ENCODE measurements around the gene MRPL58. TPM values are rescaled to one million over a fixed set of nuclear protein-coding genes. Genes with fewer than 3 reads are reported as not detected.
A peak's percentile ranks its signal among the peaks of the same experiment; 100 is the strongest.

MRPL58 gene
- total and polyA plus RNA-seq, 2 experiments from 2014 or later, result 38.0 to 66.7 TPM

DNA sequence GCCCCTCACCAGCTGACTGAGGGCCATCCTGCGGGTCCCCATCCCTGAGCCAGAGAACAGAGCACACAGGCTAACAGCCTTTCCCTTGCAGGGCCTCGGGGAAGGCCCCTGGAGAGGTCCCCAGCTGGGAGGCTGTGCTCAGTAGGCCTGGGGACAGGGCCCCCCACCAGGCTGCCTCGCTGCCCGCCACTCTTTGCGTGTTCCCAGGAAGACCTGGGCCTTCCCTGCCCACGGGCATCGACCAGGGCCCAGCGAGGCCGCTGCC, 40.7 kb upstream of the MRPL58 start (continued):
- TF ChIP-seq, protein P1, sequence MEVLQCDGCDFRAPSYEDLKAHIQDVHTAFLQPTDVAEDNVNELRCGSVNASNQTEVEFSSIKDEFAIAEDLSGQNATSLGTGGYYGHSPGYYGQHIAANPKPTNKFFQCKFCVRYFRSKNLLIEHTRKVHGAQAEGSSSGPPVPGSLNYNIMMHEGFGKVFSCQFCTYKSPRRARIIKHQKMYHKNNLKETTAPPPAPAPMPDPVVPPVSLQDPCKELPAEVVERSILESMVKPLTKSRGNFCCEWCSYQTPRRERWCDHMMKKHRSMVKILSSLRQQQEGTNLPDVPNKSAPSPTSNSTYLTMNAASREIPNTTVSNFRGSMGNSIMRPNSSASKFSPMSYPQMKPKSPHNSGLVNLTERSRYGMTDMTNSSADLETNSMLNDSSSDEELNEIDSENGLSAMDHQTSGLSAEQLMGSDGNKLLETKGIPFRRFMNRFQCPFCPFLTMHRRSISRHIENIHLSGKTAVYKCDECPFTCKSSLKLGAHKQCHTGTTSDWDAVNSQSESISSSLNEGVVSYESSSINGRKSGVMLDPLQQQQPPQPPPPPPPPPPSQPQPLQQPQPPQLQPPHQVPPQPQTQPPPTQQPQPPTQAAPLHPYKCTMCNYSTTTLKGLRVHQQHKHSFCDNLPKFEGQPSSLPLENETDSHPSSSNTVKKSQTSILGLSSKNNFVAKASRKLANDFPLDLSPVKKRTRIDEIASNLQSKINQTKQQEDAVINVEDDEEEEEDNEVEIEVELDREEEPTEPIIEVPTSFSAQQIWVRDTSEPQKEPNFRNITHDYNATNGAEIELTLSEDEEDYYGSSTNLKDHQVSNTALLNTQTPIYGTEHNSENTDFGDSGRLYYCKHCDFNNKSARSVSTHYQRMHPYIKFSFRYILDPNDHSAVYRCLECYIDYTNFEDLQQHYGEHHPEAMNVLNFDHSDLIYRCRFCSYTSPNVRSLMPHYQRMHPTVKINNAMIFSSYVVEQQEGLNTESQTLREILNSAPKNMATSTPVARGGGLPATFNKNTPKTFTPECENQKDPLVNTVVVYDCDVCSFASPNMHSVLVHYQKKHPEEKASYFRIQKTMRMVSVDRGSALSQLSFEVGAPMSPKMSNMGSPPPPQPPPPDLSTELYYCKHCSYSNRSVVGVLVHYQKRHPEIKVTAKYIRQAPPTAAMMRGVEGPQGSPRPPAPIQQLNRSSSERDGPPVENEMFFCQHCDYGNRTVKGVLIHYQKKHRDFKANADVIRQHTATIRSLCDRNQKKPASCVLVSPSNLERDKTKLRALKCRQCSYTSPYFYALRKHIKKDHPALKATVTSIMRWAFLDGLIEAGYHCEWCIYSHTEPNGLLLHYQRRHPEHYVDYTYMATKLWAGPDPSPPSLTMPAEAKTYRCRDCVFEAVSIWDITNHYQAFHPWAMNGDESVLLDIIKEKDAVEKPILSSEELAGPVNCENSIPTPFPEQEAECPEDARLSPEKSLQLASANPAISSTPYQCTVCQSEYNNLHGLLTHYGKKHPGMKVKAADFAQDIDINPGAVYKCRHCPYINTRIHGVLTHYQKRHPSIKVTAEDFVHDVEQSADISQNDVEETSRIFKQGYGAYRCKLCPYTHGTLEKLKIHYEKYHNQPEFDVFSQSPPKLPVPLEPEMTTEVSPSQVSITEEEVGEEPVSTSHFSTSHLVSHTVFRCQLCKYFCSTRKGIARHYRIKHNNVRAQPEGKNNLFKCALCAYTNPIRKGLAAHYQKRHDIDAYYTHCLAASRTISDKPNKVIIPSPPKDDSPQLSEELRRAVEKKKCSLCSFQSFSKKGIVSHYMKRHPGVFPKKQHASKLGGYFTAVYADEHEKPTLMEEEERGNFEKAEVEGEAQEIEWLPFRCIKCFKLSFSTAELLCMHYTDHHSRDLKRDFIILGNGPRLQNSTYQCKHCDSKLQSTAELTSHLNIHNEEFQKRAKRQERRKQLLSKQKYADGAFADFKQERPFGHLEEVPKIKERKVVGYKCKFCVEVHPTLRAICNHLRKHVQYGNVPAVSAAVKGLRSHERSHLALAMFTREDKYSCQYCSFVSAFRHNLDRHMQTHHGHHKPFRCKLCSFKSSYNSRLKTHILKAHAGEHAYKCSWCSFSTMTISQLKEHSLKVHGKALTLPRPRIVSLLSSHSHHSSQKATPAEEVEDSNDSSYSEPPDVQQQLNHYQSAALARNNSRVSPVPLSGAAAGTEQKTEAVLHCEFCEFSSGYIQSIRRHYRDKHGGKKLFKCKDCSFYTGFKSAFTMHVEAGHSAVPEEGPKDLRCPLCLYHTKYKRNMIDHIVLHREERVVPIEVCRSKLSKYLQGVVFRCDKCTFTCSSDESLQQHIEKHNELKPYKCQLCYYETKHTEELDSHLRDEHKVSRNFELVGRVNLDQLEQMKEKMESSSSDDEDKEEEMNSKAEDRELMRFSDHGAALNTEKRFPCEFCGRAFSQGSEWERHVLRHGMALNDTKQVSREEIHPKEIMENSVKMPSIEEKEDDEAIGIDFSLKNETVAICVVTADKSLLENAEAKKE (CRISPR knock-in tag; IDR thresholded peaks at IDR 0.05), result no peak

GRCh38 chr17:74972107-74972972, 40.1 kb upstream of the MRPL58 start, which contains the start of gene HID1:
Gene HID1 (minus strand): TSS chr17:74972759. CDS start chr17:74972656, 103 bp downstream.
- H3K36me3 Mint-ChIP-seq (ENCODE audit: low read depth), result no peaks in the 10 kb centered on the region; the same call in 2 of the 3 replicates
- Histone ChIP-seq H2AFZ (peak within 1 kb of the TSS; percentile 93), H3K36me3 (ENCODE audit: insufficient read depth) (no peaks in the 10 kb centered on the region), H4K20me1 (replicated peaks; ENCODE audit: insufficient read depth) (no peaks in the 10 kb centered on the region), H3K4me3 (peak within 1 kb of the TSS; percentile 75), H3F3A (replicated peaks; ENCODE audit: low read depth) (no peaks in the 10 kb centered on the region), H3K4me1 (ENCODE audit: insufficient read depth) (peaks cover 8% of the 10 kb centered on the region; the same call in 1 of the 2 replicates), H3K79me2 (replicated peaks; ENCODE audit: insufficient read depth) (no peaks in the 10 kb centered on the region), H3K4me2 (peak within 1 kb of the TSS; percentile 90), H3K9me2 (ENCODE audit: insufficient read depth) (no peaks in the 10 kb centered on the region), H3K27ac (ENCODE audit: low read depth) (no peak within 1 kb of the TSS), H3K27me3 (ENCODE audit: insufficient read depth) (peaks cover 53% of the 10 kb centered on the region)
- ATAC-seq (peak; percentile 85), DNase-seq (ENCODE audit: low spot score) (peak; percentile 89)
- H3K4me3 Mint-ChIP-seq, result peak within 1 kb of the TSS; percentile 73
- TF ChIP-seq POLR2AphosphoS5 (IDR thresholded peaks at IDR 0.05; ENCODE audit: low read depth) (0 out of 2 replicates have a peak, but pooled peaks have one; percentile 34), NANOG (IDR thresholded peaks at IDR 0.05; ENCODE audit: borderline replicate concordance) (no peak)
- no peak within 1 kb of the TSS for H3K27ac Mint-ChIP-seq
- H3K27me3 Mint-ChIP-seq (ENCODE audit: insufficient read depth, low read depth, poor library complexity), result peaks cover 52% of the 10 kb centered on the region
- H3K9me3 Mint-ChIP-seq, result no peaks in the 10 kb centered on the region
- H3K4me1 Mint-ChIP-seq, result peaks cover 11% of the 10 kb centered on the region
